BLaER1 (cell line): Measurements from ENCODE around the gene BTG2.

Experiments used
- H3K27ac ChIP-seq: shearing (Covaris generic); formaldehyde crosslinking; 2 replicates; pipeline ENCODE4 v1.8.1; 2022
- H3K27me3 ChIP-seq: shearing (Covaris generic); formaldehyde crosslinking; 2 replicates; pipeline ENCODE4 v1.8.1; 2022
- H3K36me3 ChIP-seq: shearing (Covaris generic); formaldehyde crosslinking; 2 replicates; pipeline ENCODE4 v1.8.1; 2022
- H3K4me1 ChIP-seq: shearing (Covaris generic); formaldehyde crosslinking; 2 replicates; pipeline ENCODE4 v1.8.1; 2022
- H3K4me2 ChIP-seq: shearing (Covaris generic); formaldehyde crosslinking; 2 replicates; pipeline ENCODE4 v1.8.1; 2022
- H3K4me3 ChIP-seq: shearing (Covaris generic); formaldehyde crosslinking; 2 replicates; pipeline ENCODE4 v1.8.1; 2022
- H3K9ac ChIP-seq: shearing (Covaris generic); formaldehyde crosslinking; 2 replicates; pipeline ENCODE4 v1.8.1; 2022
- H3K9me3 ChIP-seq: shearing (Covaris generic); formaldehyde crosslinking; 2 replicates; pipeline ENCODE4 v1.8.1; 2022
- H4K20me1 ChIP-seq: shearing (Covaris generic); formaldehyde crosslinking; 2 replicates; pipeline ENCODE4 v1.8.1; 2022
- Cebpa-rat ChIP-seq: shearing (Covaris generic); IDR thresholded peaks from 2 replicates; pipeline ENCODE4 v1.8.1; 2022

The BTG2 gene

GRCh38 chr1:203323587-203323986 is 18.3 kb downstream of the BTG2 start:
- Histone ChIP-seq H4K20me1 (no peaks in the 10 kb centered on the region), H3K9me3 (no peaks in the 10 kb centered on the region), H3K36me3 (no peaks in the 10 kb centered on the region), H3K4me2 (peak overlapping the region; percentile 97), H3K27me3 (no peaks in the 10 kb centered on the region), H3K4me1 (peaks cover 88% of the 10 kb centered on the region), H3K27ac (peak overlapping the region; percentile 99), H3K9ac (peak overlapping the region; percentile 93), H3K4me3 (peak overlapping the region; percentile 61)
- TF ChIP-seq Cebpa-rat = no peak

GRCh38 chr1:203324105-203325025 is 19.0 kb downstream of the BTG2 start:
- Histone ChIP-seq H3K27me3 (no peaks in the 10 kb centered on the region), H3K4me1 (peaks cover 88% of the 10 kb centered on the region), H3K4me2 (peak overlapping the region; percentile 97), H3K4me3 (peak overlapping the region; percentile 61), H3K27ac (peak overlapping the region; percentile 99), H4K20me1 (no peaks in the 10 kb centered on the region), H3K9ac (peak overlapping the region; percentile 93), H3K36me3 (no peaks in the 10 kb centered on the region), H3K9me3 (no peaks in the 10 kb centered on the region)
- TF ChIP-seq Cebpa-rat = no peak

DNA sequence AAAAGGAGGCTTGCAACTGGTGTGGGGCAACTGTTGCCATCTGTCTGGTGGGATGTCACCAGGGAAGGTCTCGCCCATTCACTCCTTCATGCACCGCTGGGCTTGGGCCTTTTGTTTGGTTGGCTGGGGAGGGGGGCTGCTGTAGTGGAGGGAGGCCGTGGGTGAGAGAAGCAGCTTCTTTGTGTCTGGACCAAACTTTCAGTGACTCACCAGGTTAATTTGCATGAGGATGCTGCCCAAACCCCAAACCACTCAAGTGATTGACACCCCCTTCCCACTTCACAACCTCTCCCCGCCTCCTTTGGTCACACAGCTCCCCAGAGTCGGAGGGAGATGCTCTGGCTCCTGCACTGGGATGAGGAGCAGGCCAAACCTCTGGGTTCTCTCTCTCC is 19.7 kb downstream of the BTG2 start:
- peaks cover 83% of the 10 kb centered on the region for H3K4me1 ChIP-seq
- H3K36me3 ChIP-seq = no peaks in the 10 kb centered on the region
- peak overlapping the region; percentile 99 for H3K27ac ChIP-seq
- peak; percentile 42; the same call in 1 of the 2 replicates for TF ChIP-seq Cebpa-rat
- no peaks in the 10 kb centered on the region for H3K27me3 ChIP-seq
- no peaks in the 10 kb centered on the region for H3K9me3 ChIP-seq
- no peaks in the 10 kb centered on the region for H4K20me1 ChIP-seq
- peak overlapping the region; percentile 61 for H3K4me3 ChIP-seq
- H3K9ac ChIP-seq = peak overlapping the region; percentile 93
- peak overlapping the region; percentile 97 for H3K4me2 ChIP-seq

GRCh38 chr1:203325418-203326091 is 20.2 kb downstream of the BTG2 start:
- Histone ChIP-seq H3K9me3 (no peaks in the 10 kb centered on the region), H3K27ac (peak overlapping the region; percentile 99), H3K4me1 (peaks cover 78% of the 10 kb centered on the region), H3K27me3 (no peaks in the 10 kb centered on the region), H3K36me3 (no peaks in the 10 kb centered on the region), H3K9ac (peak overlapping the region; percentile 93), H4K20me1 (no peaks in the 10 kb centered on the region), H3K4me3 (peak overlapping the region; percentile 61), H3K4me2 (peak overlapping the region; percentile 97)
- no peak for TF ChIP-seq Cebpa-rat

DNA sequence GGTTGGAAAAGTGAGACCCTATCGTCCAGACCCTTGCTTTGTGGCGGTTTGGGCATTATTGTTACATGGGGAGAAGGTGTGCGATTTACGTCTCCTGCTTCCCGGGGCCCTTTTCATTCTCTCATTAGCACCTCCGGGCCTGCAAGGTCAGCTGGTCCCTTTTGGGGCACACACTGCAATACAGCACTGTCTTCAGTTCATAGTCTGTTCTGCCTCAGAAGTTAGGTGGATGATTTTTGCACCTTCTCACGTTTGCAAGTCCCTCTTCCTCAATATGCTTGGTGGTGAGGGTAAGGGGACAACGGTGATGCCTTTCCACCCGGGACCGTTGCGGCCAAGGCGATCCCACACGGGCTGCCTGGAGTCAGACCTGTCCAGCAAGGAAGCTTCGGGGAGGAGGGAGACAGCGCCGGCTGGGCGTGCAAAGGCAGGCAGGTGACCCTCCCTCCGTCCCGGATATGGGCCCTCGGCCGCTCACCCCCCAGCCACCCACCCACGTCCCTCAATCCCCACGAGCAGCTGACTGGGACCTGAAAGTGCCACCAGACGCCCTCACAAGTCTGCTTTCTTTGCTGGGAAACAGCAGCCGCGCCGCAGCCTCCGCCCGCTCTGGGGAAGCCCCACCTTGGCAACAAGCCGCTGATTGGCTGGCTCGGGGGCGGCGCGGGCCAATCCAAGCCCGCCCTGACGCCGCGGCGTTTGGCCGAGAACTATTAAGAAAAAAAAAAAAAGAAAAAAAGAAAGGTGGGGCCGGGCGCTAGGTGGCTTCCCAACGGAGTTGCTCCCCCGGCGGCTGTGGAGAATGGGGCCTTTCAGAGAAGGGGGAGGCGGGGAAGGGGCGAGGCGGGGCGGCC is 21.7 kb downstream of the BTG2 start:
- no peak for TF ChIP-seq Cebpa-rat
- no peaks in the 10 kb centered on the region for H4K20me1 ChIP-seq
- peak overlapping the region; percentile 93 for H3K9ac ChIP-seq
- H3K4me3 ChIP-seq = peak overlapping the region; percentile 61
- no peaks in the 10 kb centered on the region for H3K36me3 ChIP-seq
- H3K4me2 ChIP-seq = peak overlapping the region; percentile 97
- H3K27ac ChIP-seq = peak overlapping the region; percentile 99
- H3K9me3 ChIP-seq = no peaks in the 10 kb centered on the region
- H3K4me1 ChIP-seq = peaks cover 67% of the 10 kb centered on the region
- H3K27me3 ChIP-seq = no peaks in the 10 kb centered on the region

GRCh38 chr1:203327684-203328457 is 22.6 kb downstream of the BTG2 start:
- Histone ChIP-seq H3K4me3 (peak overlapping the region; percentile 61), H3K9me3 (no peaks in the 10 kb centered on the region), H4K20me1 (no peaks in the 10 kb centered on the region), H3K36me3 (no peaks in the 10 kb centered on the region), H3K27ac (peak overlapping the region; percentile 99), H3K4me1 (peaks cover 59% of the 10 kb centered on the region), H3K27me3 (no peaks in the 10 kb centered on the region), H3K4me2 (peak overlapping the region; percentile 97), H3K9ac (peak overlapping the region; percentile 93)
- TF ChIP-seq Cebpa-rat = no peak

DNA sequence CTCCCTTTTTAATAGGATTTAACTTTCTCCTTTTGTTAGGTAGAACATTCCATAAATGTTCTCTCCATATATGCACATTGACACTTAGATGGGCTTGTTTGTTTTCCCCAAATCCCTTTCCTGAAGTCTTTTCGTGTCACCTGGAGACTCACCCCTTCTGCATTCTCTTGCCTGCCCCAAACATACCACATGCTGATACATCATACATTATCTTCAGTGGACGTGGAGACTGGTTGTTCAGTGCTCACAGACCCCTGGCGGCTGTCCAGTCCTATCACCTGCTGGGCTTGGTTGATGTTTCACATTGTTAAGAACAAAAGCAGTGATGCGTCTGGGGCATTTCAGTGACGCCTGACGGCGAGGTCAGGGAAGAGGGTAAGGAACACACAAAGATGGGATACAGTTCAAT is 23.4 kb downstream of the BTG2 start:
- H4K20me1 ChIP-seq = no peaks in the 10 kb centered on the region
- H3K9ac ChIP-seq = peak overlapping the region; percentile 93; the same call in 1 of the 2 replicates
- H3K36me3 ChIP-seq = no peaks in the 10 kb centered on the region
- H3K4me3 ChIP-seq = no peak overlapping the region
- peak overlapping the region; percentile 99; the same call in 1 of the 2 replicates for H3K27ac ChIP-seq
- H3K9me3 ChIP-seq = no peaks in the 10 kb centered on the region
- no peak for TF ChIP-seq Cebpa-rat
- no peaks in the 10 kb centered on the region for H3K27me3 ChIP-seq
- peak overlapping the region; percentile 97; the same call in 1 of the 2 replicates for H3K4me2 ChIP-seq
- H3K4me1 ChIP-seq = peaks cover 50% of the 10 kb centered on the region

DNA sequence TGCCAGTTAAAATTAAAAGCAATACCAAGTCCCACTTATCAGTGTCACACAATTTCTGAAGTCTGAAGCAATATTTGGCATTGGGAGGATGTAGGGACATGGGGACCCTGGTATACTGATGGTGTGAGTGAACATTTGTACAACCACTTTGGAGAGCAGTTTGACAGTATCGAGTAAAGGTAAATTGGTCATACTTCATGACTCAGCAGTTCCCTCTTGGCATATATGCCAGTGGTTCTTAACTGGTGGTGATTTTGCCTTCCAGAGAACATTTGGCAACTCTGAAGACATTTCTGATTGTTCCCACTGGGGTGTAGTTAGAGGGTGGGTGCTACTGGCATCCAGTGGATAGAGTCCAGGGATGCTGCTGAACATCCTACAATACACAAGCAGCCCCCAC is 25.9 kb downstream of the BTG2 start:
- H3K4me3 ChIP-seq = no peak overlapping the region
- no peak for TF ChIP-seq Cebpa-rat
- no peaks in the 10 kb centered on the region for H3K27me3 ChIP-seq
- H3K36me3 ChIP-seq = no peaks in the 10 kb centered on the region
- H3K4me1 ChIP-seq = peaks cover 41% of the 10 kb centered on the region
- H3K27ac ChIP-seq = no peak overlapping the region
- no peaks in the 10 kb centered on the region for H3K9me3 ChIP-seq
- H4K20me1 ChIP-seq = no peaks in the 10 kb centered on the region
- no peak overlapping the region for H3K9ac ChIP-seq
- H3K4me2 ChIP-seq = no peak overlapping the region

- no peak overlapping the region for H3K9ac ChIP-seq
- peaks cover 40% of the 10 kb centered on the region for H3K4me1 ChIP-seq
- no peak for TF ChIP-seq Cebpa-rat
- H3K9me3 ChIP-seq = no peaks in the 10 kb centered on the region
- no peak overlapping the region for H3K4me3 ChIP-seq
- peak overlapping the region; percentile 29; the same call in 1 of the 2 replicates for H3K27ac ChIP-seq
- H4K20me1 ChIP-seq = no peaks in the 10 kb centered on the region
- peaks cover 5% of the 10 kb centered on the region for H3K27me3 ChIP-seq
- H3K36me3 ChIP-seq = no peaks in the 10 kb centered on the region
- H3K4me2 ChIP-seq = peak overlapping the region; percentile 27; the same call in 1 of the 2 replicates
These were observed 30.2 kb downstream of the BTG2 start for GRCh38 chr1:203335503-203335902.
